ENCODE measurements around the gene MSMP. TPM values are rescaled to one million over a fixed set of nuclear protein-coding genes. Genes with fewer than 3 reads are reported as not detected.

MSMP gene, protein sequence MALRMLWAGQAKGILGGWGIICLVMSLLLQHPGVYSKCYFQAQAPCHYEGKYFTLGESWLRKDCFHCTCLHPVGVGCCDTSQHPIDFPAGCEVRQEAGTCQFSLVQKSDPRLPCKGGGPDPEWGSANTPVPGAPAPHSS
- total RNA-seq: not detected
- long read RNA-seq: 0 reads

- intact Hi-C loops (cut with DNase I): loop anchor here (1.0 kb wide), 1 partner anchor 101 kb away; no protein-coding TSS in a partner anchor
- DNase-seq (ENCODE audit: missing footprints) (no peak), ATAC-seq (no peak)
These were observed at the start of gene MSMP for GRCh38 chr9:35754264-35754663. Gene MSMP (minus strand): TSS chr9:35754276. CDS start chr9:35754129, 147 bp downstream.

GRCh38 chr9:35801328-35802128 is 47.5 kb upstream of the MSMP start:
- intact Hi-C loops (cut with DNase I): no loop called here
- DNase-seq (ENCODE audit: missing footprints) (no peak), ATAC-seq (no peak)

DNA sequence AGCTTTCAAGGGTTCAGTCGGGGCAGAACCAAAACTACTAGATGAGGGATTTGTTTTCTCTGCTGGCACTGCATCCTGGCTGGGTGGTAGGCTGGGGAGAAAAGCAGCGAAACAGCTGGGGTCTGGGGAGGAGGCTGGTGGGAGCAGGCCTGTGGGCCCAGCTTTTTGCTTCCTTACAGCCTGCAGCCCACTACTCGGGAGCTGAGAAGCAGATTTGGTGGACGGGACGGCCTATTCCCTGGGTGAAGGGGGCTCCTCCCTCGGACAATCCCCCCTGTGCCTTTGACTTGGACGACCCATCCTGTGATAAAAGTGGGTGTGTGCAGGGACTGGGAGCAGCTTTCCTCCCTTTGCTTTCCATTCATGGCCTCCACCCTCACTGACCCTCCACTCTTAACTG is 46.5 kb upstream of the MSMP start:
- intact Hi-C loops (cut with DNase I): no loop called here
- no peak for ATAC-seq
- DNase-seq (ENCODE audit: missing footprints): no peak

GRCh38 chr9:35798658-35799374 is 44.7 kb upstream of the MSMP start:
- DNase-seq (ENCODE audit: missing footprints): no peak
- no peak for ATAC-seq
- intact Hi-C loops (cut with DNase I): no loop called here

DNA sequence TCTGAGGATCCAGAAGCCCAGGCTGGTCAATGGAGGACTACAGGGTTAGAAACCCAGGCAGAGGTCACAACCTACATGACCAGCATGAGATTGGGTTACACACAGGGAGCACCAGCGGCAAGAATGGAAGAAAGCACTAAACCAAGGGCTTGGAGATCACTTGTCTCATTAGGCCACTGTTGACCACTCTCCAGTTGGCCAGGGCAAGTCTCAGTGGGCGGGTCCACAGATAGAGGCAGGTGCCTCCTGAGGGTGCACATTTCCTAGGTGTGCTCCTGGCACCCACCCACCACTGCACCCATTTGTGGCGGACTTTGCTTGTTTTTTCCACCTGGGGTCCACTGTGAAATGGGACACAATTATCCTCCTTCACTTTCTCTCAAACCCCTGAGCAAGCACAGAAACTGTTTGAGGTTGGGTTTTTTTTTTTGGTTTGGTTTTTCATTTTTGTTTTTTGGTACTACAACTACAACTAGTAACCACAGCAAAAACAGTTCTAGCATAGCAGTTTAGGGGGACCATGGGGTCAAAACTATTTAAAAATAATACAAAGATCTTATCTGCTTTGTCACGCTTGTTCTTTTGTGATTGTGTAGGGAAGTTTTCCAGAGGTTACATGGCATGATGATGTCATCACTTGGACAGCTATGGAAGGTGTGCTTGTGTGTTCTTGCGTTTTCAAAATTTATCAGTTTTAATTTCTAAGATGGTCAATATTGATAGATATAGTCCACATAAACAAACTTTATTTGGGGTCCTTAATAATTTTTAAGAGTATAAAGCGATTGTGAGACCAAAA is 43.4 kb upstream of the MSMP start:
- DNase-seq (ENCODE audit: missing footprints): no peak
- ATAC-seq: no peak
- intact Hi-C loops (cut with DNase I): no loop called here

DNA sequence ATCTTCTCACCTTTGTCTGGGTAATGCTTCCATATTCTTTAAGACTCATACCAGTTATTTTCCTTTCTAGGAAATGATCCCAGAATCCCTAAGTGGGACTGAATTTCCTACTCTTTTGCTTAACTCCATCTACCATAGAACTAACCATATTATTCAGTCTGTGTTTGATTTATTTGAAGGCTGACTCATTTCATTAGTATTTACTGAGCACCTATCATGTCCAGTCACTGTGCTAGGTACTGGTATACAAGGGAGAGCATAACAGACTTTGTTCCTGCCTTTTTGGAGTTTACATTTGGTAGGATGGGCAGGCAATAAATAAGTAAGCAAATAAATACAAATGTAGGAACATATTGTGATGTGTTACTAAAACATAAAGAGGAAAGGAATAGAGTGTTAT is 41.6 kb upstream of the MSMP start:
- ATAC-seq (no peak), DNase-seq (ENCODE audit: missing footprints) (no peak)
- intact Hi-C loops (cut with DNase I): no loop called here

DNA sequence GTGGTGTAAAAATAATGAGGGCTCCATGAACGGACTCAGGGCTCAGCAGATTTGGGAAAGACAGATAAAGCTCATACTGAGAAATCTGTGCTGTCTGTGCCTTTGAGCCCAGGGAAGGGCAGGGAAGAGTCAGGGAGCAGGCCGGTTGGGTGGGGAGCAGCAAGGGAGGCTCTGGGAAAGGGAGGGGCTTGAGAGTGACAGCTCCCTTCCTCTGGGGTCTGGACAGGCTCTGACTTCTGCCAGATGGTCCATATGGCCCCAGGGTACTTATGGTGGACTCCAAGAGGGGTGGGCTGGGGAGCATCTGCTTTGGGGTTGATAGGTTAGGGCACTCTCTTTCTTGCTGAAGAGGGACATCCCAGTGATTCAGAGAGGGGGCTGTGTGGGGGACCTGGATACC is 39.4 kb upstream of the MSMP start:
- no peak for ATAC-seq
- intact Hi-C loops (cut with DNase I): loop anchor here (5.0 kb wide), 1 partner anchor 229 kb away; no protein-coding TSS in a partner anchor
- no peak for DNase-seq (ENCODE audit: missing footprints)

DNA sequence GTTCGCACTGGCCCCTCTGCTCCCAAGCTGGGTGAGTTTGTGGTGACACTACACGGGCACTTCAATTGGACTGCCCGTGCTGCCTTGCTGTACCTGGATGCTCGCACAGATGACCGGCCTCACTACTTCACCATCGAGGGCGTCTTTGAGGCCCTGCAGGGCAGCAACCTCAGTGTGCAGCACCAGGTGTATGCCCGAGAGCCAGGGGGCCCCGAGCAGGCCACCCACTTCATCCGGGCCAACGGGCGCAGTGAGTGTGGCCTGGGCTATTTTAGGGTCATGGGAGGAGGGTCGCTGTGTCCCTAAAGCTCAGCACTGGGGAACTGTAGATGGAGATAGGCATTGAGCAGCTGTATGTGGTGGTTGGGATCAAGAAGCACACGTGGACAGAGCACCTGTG is 38.8 kb upstream of the MSMP start:
- DNase-seq (ENCODE audit: missing footprints): no peak
- intact Hi-C loops (cut with DNase I): loop anchor here (5.0 kb wide), 1 partner anchor 229 kb away; no protein-coding TSS in a partner anchor
- ATAC-seq: no peak

- no peak for DNase-seq (ENCODE audit: missing footprints)
- no peak for ATAC-seq
- intact Hi-C loops (cut with DNase I): loop anchor here (5.0 kb wide), 1 partner anchor 230 kb away; no protein-coding TSS in a partner anchor
These were observed 38.1 kb upstream of the MSMP start for GRCh38 chr9:35792024-35792813.

DNA sequence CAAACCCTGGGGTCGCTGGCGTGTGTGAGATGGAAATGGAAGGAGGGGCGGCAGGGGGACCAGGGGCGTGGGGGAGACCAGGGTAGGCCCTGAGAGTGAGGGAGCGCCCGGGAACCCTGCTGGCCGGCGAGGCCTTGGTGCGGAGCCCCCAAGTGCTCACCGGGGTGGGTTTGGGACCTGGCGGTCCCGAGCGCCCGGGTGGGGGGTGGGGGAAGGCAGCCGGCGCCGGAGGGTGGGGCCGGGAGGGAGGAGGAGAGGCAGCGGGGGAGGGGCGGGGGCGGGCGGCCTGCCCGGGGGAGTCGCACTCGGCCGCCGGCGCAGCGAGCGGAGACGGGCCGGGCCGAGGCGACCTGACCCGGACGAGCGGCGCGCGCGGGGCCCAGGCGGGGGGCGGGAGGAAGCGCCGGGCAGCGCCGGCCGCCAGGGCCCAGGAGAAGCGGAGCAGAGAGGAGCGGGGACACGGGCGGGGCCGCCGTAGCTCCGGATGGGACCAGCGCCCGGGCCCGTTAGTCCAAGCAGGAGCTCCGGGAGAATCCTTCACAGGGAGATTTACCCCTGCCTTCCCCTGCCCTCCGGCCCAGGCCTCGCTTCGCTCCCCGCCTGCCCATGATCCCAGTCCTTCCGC is 37.3 kb upstream of the MSMP start, which contains the start of gene NPR2:
Gene NPR2 (plus strand): TSS at position 295 of the 625 bp plus-strand sequence. CDS start 818 bp downstream, outside the sequence.
- ATAC-seq (peak; percentile 82), DNase-seq (ENCODE audit: missing footprints) (peak; percentile 77)

DNA sequence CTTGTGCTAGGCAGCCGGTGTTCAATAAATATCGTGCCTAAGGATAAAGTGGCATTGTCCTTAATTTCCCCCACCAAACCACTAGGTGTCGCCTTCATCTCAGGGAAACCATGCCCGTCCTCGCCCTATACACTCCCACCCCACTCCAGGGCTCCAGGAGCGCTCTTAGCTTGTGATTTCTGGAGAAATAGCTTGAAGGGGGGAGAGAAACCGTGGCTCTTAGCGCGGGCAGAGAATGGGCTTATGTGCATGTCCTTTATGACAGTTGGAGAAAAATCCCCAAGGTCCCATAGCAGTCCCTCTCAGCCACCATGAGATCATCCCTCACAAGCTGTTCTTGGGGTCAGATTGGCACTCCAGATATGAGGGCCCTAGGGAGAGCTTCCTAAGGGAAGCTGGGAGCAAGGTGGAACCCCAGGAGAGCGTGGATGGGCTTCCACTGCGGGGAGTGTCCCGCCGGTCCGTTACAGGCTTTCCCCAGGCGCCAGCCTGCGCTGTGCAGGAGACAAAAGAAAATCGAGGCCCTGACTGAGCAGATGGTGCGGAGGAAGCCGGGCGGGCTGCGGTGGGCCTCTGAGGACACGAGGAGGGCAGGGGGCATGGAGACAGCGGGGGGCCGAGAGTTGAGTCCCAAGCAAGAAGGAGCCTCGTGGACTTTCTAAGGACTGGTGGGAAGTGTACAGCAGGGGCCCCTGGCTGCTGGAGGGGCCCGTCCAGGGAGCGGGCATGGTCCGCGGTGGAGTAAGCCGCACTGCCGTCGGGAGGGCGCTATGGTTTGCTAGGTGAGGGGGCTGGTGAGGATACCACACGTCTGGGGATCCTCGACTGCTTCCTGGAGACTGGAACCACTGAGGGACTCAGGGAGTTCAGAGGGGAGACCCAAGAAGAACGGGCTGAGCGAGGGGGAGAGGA is 36.6 kb upstream of the MSMP start:
- ATAC-seq (peak; percentile 90), DNase-seq (ENCODE audit: missing footprints) (peak; percentile 77)
- intact Hi-C loops (cut with DNase I): loop anchor here (1.0 to 5.0 kb wide), 4 partner anchors 22 to 232 kb away; partner anchors contain the start of gene SPAG8

More for the DNA sequence above, 37.3 kb upstream of the MSMP start, which contains the start of gene NPR2:
- intact Hi-C loops (cut with DNase I): loop anchor here (2.0 to 5.0 kb wide), 3 partner anchors 21 to 231 kb away; partner anchors contain the start of gene SPAG8

GRCh38 chr9:35790025-35790384 is 35.9 kb upstream of the MSMP start:
- DNase-seq (ENCODE audit: missing footprints) (no peak), ATAC-seq (no peak)
- intact Hi-C loops (cut with DNase I): loop anchor here (1.0 to 5.0 kb wide), 4 partner anchors 23 to 232 kb away; partner anchors contain the start of gene SPAG8

- ATAC-seq (no peak), DNase-seq (ENCODE audit: missing footprints) (no peak)
- intact Hi-C loops (cut with DNase I): no loop called here
These were observed 35.5 kb upstream of the MSMP start for GRCh38 chr9:35789541-35789940.

DNA sequence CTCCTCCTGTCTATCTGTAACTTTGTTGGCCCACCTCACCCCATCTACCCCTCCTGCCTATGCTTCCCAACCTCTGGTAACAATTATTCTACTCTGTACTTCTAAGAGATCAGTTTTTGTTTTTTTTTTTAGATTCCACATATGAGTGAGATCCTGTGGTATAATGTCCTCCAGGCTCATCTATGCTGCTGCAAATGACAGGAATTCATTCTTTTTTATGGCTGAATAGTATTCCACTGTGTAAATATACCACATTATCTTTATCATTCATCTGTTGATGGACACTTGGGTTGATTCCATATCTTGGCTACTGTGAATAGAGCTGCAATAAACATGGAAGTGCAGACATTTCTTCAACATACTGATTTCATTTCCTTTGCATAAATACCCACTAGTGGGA is 29.3 kb upstream of the MSMP start:
- DNase-seq (ENCODE audit: missing footprints) (no peak), ATAC-seq (no peak)
- intact Hi-C loops (cut with DNase I): no loop called here

DNA sequence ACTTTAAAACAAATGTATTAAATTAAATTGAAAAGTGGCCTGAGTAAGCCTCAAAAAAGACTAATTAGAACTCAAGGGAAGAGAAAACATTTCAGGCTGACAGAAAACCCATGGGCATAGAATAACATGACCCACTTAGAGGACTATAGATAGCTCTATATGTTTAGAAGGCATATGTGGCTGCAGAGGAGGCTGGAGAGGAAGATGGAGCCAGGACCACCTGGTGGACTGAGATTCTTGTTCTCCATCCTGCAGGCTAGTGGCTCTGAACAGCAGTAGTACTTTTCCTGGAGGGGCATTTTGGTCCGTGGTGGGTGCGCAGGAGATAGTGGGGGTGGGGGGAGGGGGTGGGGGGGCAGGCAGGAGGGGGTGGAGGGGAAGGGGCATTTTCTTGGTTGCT is 27.0 kb upstream of the MSMP start:
- no peak for ATAC-seq
- intact Hi-C loops (cut with DNase I): no loop called here
- DNase-seq (ENCODE audit: missing footprints): no peak

DNA sequence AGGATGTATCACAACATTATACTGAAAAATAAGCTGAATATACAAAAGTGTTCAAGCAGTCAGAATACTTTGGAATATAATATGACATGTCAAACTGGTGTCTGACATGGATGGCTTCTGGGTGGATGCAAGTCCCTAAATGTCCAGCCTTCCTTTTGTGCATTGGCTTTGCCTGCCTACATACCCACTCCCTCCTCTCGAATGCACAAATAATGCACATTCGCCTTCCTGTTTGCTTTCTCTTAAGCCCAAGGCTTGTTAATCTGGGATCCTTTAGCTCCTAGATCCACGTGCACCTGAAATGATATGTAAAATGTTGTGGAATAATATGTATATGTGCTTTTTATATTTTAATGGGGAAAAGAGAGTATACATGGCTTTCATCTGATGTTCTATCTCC is 24.4 kb upstream of the MSMP start:
- intact Hi-C loops (cut with DNase I): no loop called here
- no peak for ATAC-seq
- no peak for DNase-seq (ENCODE audit: missing footprints)
